Stomach (tissue), 4 donors: ENCODE data around the gene ZNF43.

Experiments used
- EP300 ChIP-seq: sonication (generic); formaldehyde crosslinking; IDR thresholded peaks from one replicate; pipeline ENCODE4 v1.6.1; 2017; ENCODE audit warnings: antibody characterized with exemption
- POLR2A ChIP-seq, 4 donors: fragments of 450-650 bp; IDR thresholded peaks; one replicate each; pipeline ENCODE4 v1.6.1; 2016; ENCODE audit warnings: antibody characterized with exemption in 4 of 4, control low read depth in 2 of 4, mild to moderate bottlenecking in 1 of 4, moderate library complexity in 1 of 4
- POLR2AphosphoS5 ChIP-seq, 3 donors: sonication (generic); formaldehyde crosslinking; IDR thresholded peaks; one replicate each; pipeline ENCODE4 v1.6.1; 2016; ENCODE audit warnings: antibody characterized with exemption in 3 of 3
- TF ChIP-seq, protein P1 (sequence below), 7 experiments: fragments of 450-650 bp in 4 of 7; fragments of 200-600 bp in 3 of 7; sonication (generic) in 3 of 7; IDR thresholded peaks; one replicate each; pipeline ENCODE4 v1.5.1; 2016 to 2019; ENCODE audit warnings: antibody characterized with exemption in 7 of 7, control low read depth in 2 of 7, mild to moderate bottlenecking in 1 of 7

DNA sequence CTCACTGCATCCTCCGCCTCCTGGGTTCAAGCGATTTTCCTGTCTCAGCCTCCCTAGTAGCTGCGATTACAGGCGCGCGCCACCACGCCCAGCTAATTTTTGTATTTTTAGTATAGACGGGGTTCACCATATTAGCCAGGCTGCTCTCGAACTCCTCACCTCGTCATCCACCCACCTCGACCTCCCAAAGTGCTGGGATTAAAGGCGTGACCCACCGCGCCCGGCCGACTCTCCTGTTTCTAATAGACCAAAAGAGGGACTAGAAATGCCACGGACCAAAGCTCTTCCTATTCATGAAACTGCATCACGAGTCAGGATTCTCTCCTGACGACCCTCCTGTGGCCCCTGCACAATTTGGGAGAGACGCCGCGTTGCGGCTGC lies 563 bp downstream of the ZNF43 start:
- TF ChIP-seq, protein P1, sequence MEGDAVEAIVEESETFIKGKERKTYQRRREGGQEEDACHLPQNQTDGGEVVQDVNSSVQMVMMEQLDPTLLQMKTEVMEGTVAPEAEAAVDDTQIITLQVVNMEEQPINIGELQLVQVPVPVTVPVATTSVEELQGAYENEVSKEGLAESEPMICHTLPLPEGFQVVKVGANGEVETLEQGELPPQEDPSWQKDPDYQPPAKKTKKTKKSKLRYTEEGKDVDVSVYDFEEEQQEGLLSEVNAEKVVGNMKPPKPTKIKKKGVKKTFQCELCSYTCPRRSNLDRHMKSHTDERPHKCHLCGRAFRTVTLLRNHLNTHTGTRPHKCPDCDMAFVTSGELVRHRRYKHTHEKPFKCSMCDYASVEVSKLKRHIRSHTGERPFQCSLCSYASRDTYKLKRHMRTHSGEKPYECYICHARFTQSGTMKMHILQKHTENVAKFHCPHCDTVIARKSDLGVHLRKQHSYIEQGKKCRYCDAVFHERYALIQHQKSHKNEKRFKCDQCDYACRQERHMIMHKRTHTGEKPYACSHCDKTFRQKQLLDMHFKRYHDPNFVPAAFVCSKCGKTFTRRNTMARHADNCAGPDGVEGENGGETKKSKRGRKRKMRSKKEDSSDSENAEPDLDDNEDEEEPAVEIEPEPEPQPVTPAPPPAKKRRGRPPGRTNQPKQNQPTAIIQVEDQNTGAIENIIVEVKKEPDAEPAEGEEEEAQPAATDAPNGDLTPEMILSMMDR (IDR thresholded peaks at IDR 0.05), result no peak
- TF ChIP-seq POLR2A (IDR thresholded peaks at IDR 0.05) (no peak), POLR2AphosphoS5 (IDR thresholded peaks at IDR 0.05) (no peak), EP300 (no peak)
